Hepatocyte (in vitro differentiated cells): ENCODE measurements around the gene CAVIN3. TPM values are rescaled to one million over a fixed set of nuclear protein-coding genes. Genes with fewer than 3 reads are reported as not detected.

Experiments used
- DNase-seq: peaks from one replicate; pipeline ENCODE4 v3.0.0-alpha.2; 2016; ENCODE audit warnings: low spot score
- H2AFZ ChIP-seq: fragments of 200-600 bp; sonication (generic); 2 replicates; pipeline ENCODE4 v1.6.0; 2016; ENCODE audit warnings: antibody characterized with exemption, mild to moderate bottlenecking
- H3K27ac ChIP-seq: fragments of 200-600 bp; sonication (generic); 2 replicates; pipeline ENCODE4 v1.5.1; 2016; ENCODE audit warnings: mild to moderate bottlenecking
- H3K27me3 ChIP-seq: fragments of 200-600 bp; sonication (generic); 2 replicates; pipeline ENCODE4 v1.6.1; 2016
- H3K36me3 ChIP-seq: fragments of 200-600 bp; sonication (generic); replicated peaks from 2 replicates; pipeline ENCODE4 v1.5.1; 2016; ENCODE audit warnings: low read depth; ENCODE audit not compliant: insufficient read depth
- H3K4me1 ChIP-seq: fragments of 200-600 bp; sonication (generic); 2 replicates; pipeline ENCODE4 v1.5.1; 2016; ENCODE audit warnings: mild to moderate bottlenecking, moderate library complexity; ENCODE audit not compliant: insufficient read depth
- H3K4me2 ChIP-seq: fragments of 200-600 bp; sonication (generic); 2 replicates; pipeline ENCODE4 v1.6.0; 2016
- H3K4me3 ChIP-seq: fragments of 200-600 bp; sonication (generic); 2 replicates; pipeline ENCODE4 v1.5.1; 2016; ENCODE audit warnings: mild to moderate bottlenecking
- H3K79me2 ChIP-seq: fragments of 200-600 bp; sonication (generic); 2 replicates; pipeline ENCODE4 v1.6.0; 2017; ENCODE audit warnings: mild to moderate bottlenecking
- H3K9me2 ChIP-seq: fragments of 200-600 bp; sonication (generic); replicated peaks from 2 replicates; pipeline ENCODE4 v1.6.0; 2017; ENCODE audit warnings: mild to moderate bottlenecking; ENCODE audit not compliant: insufficient read depth
- H3K9me3 ChIP-seq: fragments of 200-600 bp; sonication (generic); 2 replicates; pipeline ENCODE4 v1.5.1; 2016; ENCODE audit warnings: low read depth, mild to moderate bottlenecking
- H4K20me1 ChIP-seq: fragments of 200-600 bp; sonication (generic); 2 replicates; pipeline ENCODE4 v1.6.0; 2016; ENCODE audit warnings: mild to moderate bottlenecking; ENCODE audit not compliant: insufficient read depth, poor library complexity, severe bottlenecking
- EZH2 ChIP-seq: fragments of 200-600 bp; sonication (generic); IDR thresholded peaks from 2 replicates; pipeline ENCODE4 v1.6.1; 2016; ENCODE audit warnings: antibody characterized with exemption, mild to moderate bottlenecking, borderline replicate concordance
- EZH2phosphoT487 ChIP-seq: fragments of 200-600 bp; sonication (generic); IDR thresholded peaks from one replicate; pipeline ENCODE4 v1.6.1; 2018; ENCODE audit warnings: antibody characterized with exemption, mild to moderate bottlenecking, low read depth, moderate library complexity; ENCODE audit not compliant: unreplicated experiment, severe bottlenecking
- WGBS: methylation state at CpG from one replicate; pipeline ENCODE4 v1.1.6; 2016; ENCODE audit warnings: low lambda C conversion rate; ENCODE audit errors: missing lambda C conversion rate; 5-methylcytosine and 5-hydroxymethylcytosine counted together
- polyA plus RNA-seq: library from polyadenylated mRNA; unstranded; fragments of >200 nt; fragmentation: Nextera tagmentation; extraction: Ambion mirVana; gene quantifications from 2 replicates; pipeline ENCODE4 v1.2.1, GENCODE V29; 2016
- total RNA-seq: library from RNA; depleted of rRNA; stranded (reverse); fragments of >200 nt; gene quantifications from 2 replicates; pipeline ENCODE4 v1.2.3, GENCODE V29; 2014
- TF ChIP-seq, protein P1 (sequence below): fragments of 200-600 bp; sonication (generic); IDR thresholded peaks from 2 replicates; pipeline ENCODE4 v1.5.1; 2016; ENCODE audit warnings: antibody characterized with exemption, mild to moderate bottlenecking; ENCODE audit not compliant: poor library complexity

Gene CAVIN3
- total and polyA plus RNA-seq, 2 experiments from 2014 or later: 93.3 to 115 TPM

DNA sequence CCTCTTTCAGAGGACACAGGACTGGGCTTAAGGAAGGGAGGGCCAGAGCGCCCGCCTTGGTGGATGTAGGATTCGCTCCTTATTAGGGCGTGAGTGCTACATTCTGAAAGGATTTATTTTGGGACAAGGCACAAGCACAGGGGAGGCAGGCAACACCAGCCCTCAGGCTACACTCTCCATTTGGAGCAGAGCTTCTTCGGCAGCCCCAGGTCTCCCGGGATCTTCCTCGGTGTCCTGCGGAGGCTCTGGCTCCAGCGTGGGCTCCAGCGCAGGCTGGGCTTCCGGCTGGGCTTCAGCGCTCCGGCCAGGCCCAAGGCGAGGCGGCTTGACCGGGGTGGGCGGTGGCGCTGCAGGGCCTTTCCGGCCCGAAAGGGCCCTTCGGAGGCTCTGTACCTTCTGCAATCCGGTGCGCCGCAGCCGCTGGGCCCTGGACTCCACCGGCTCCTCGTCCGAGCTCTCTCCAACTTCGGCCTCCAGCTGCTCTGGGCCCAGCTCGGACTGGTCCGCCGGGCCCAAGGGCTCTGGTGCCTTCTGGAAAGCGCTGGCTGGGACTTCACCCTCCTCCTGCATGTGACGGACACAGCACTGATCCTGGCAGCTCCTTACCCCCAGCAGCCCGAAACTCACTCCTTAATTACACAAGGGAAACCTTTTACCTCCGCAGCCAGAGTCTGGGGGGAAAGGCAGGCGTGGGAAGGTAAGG lies 1.1 kb downstream of the CAVIN3 start:
- Histone ChIP-seq H3K36me3 (no peaks in the 10 kb centered on the region), H3K9me3 (no peaks in the 10 kb centered on the region), H3K9me2 (no peaks in the 10 kb centered on the region), H3K4me1 (peaks cover 27% of the 10 kb centered on the region), H3K27ac (peak overlapping the region; percentile 97), H3K79me2 (peaks cover 6% of the 10 kb centered on the region), H3K27me3 (no peaks in the 10 kb centered on the region), H3K4me2 (peak overlapping the region; percentile 92), H2AFZ (peak overlapping the region; percentile 83), H3K4me3 (peak overlapping the region; percentile 27), H4K20me1 (no peaks in the 10 kb centered on the region)
- 25% methylated on average over 37 of the region's 37 CpGs for WGBS
- TF ChIP-seq, protein P1, sequence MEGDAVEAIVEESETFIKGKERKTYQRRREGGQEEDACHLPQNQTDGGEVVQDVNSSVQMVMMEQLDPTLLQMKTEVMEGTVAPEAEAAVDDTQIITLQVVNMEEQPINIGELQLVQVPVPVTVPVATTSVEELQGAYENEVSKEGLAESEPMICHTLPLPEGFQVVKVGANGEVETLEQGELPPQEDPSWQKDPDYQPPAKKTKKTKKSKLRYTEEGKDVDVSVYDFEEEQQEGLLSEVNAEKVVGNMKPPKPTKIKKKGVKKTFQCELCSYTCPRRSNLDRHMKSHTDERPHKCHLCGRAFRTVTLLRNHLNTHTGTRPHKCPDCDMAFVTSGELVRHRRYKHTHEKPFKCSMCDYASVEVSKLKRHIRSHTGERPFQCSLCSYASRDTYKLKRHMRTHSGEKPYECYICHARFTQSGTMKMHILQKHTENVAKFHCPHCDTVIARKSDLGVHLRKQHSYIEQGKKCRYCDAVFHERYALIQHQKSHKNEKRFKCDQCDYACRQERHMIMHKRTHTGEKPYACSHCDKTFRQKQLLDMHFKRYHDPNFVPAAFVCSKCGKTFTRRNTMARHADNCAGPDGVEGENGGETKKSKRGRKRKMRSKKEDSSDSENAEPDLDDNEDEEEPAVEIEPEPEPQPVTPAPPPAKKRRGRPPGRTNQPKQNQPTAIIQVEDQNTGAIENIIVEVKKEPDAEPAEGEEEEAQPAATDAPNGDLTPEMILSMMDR: no peak
- no peak for TF ChIP-seq EZH2phosphoT487
- no peak for TF ChIP-seq EZH2
- peak; percentile 47 for DNase-seq

DNA sequence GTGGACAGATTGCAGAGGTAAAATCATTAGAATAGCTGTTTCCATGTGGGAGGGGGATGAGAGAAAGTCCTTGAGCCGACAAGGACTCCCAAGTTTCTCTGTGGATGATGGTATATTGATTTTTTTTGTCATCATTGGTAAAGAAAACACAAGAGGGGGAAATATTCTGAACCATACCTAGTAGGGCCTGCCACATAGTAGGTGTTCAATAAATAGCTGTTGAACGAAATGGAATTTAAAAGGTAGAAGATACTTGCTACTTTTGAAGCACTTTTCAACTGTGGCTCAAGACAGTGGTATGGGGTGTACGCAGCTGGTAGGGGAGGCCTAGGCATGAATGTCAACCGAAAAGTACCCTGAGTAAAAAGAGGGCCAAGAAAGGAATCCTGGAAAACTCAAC lies 2.1 kb downstream of the CAVIN3 start:
- H3K4me2 ChIP-seq: peak overlapping the region; percentile 92

DNA sequence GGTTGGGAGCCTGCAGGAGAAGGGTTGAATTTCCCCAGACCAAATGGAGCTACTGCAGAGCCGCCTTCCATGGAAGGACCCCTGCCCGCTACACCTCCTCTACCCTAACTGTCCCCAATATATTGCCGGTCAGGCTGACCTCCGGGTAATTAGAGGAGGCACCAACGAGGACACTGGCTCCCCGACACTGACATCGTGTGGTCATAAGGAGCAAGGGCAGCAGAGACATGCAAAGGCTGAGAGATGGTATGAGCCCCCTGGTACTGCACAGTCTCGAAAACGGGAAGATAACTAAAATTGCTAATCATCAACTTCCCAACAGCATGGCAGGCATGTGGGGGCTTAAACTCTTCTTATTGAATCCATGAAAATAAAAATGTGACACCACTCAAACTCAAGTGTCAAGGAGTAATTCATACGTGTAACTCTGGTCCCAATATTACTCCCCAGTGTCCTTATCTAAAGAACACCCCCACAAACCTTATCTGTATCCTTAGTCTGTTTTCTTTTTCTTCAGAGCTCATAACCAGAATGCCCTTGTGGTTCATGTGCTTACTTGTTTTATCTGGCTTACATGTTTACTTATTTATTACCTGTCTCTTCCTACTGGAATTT lies 4.4 kb downstream of the CAVIN3 start:
- Histone ChIP-seq H3K27me3 (no peaks in the 10 kb centered on the region), H3K4me1 (peaks cover 21% of the 10 kb centered on the region), H3K79me2 (peaks cover 6% of the 10 kb centered on the region), H4K20me1 (no peaks in the 10 kb centered on the region), H2AFZ (no peak overlapping the region), H3K9me3 (no peaks in the 10 kb centered on the region), H3K27ac (no peak overlapping the region), H3K4me3 (no peak overlapping the region), H3K36me3 (no peaks in the 10 kb centered on the region), H3K9me2 (no peaks in the 10 kb centered on the region), H3K4me2 (peak overlapping the region; percentile 44)
- TF ChIP-seq EZH2phosphoT487: no peak
- TF ChIP-seq, protein P1: peak; percentile 87
- 10% methylated on average over 10 of the region's 10 CpGs for WGBS
- DNase-seq: peak; percentile 85

More for the DNA sequence above, 2.1 kb downstream of the CAVIN3 start:
- Histone ChIP-seq H4K20me1 (no peaks in the 10 kb centered on the region), H3K9me3 (no peaks in the 10 kb centered on the region), H3K27ac (no peak overlapping the region), H3K79me2 (peaks cover 6% of the 10 kb centered on the region), H3K4me1 (peaks cover 27% of the 10 kb centered on the region), H3K36me3 (no peaks in the 10 kb centered on the region), H3K27me3 (no peaks in the 10 kb centered on the region), H3K4me3 (no peak overlapping the region), H2AFZ (no peak overlapping the region), H3K9me2 (no peaks in the 10 kb centered on the region)
- TF ChIP-seq, protein P1: no peak
- TF ChIP-seq EZH2: no peak
- no peak for TF ChIP-seq EZH2phosphoT487
- no peak for DNase-seq
- 95% methylated on average over 4 of the region's 4 CpGs for WGBS
